Left lung (tissue), 10 donors: ENCODE data around the gene SH3TC1. TPM values are rescaled to one million over a fixed set of nuclear protein-coding genes. Genes with fewer than 3 reads are reported as not detected.

Source experiments
- ATAC-seq: fragments of 200-7000 bp; cut with Tn5 transposase; one replicate; pipeline ENCODE4 v1.9.1; 2020; ENCODE audit warnings: moderate library complexity
- DNase-seq, 4 donors: peaks; one replicate each; pipeline ENCODE4 v3.0.0-alpha.2; 2013 to 2020
- H3K27ac ChIP-seq, 2 donors: fragments of 200-600 bp; sonication (generic) in 1 of 2; one replicate each; pipeline versions ENCODE4 v1.5.0 to v1.8.0; 2020 to 2021
- H3K27me3 ChIP-seq, 2 donors: fragments of 200-600 bp; sonication (generic) in 1 of 2; one replicate each; pipeline versions ENCODE4 v1.5.0 to v1.8.0; 2020 to 2021
- H3K36me3 ChIP-seq, 2 donors: fragments of 200-600 bp; sonication (generic) in 1 of 2; one replicate each; pipeline versions ENCODE4 v1.5.0 to v1.8.0; 2020 to 2021
- H3K4me1 ChIP-seq, 2 donors: fragments of 200-600 bp; one replicate each; pipeline ENCODE4 v1.8.0; 2021
- H3K4me3 ChIP-seq, 2 donors: fragments of 200-600 bp; sonication (generic) in 1 of 2; one replicate each; pipeline versions ENCODE4 v1.5.0 to v1.8.0; 2020 to 2021; ENCODE audit warnings: mild to moderate bottlenecking in 1 of 2
- H3K9me3 ChIP-seq, 2 donors: fragments of 200-600 bp; sonication (generic) in 1 of 2; one replicate each; pipeline versions ENCODE4 v1.5.0 to v1.8.0; 2020 to 2021
- CTCF ChIP-seq, 2 donors: fragments of 200-600 bp; sonication (generic) in 1 of 2; IDR thresholded peaks; one replicate each; pipeline versions ENCODE4 v1.5.0 to v1.8.0; 2021; ENCODE audit warnings: antibody characterized with exemption in 2 of 2
- intact Hi-C, 2 donors: fragments of 100-400 bp; cut with DNase I; formaldehyde crosslinking; loops; one replicate each; pipeline versions ENCODE4 v1.11.2 to v1.14.2; 2022
- polyA plus RNA-seq, 6 donors: library from polyadenylated mRNA; unstranded; fragments of 120-200 nt; gene quantifications; one replicate each; pipeline ENCODE4 v1.2.1, GENCODE V29; 2013; ENCODE audit not compliant: insufficient read length in 6 of 6
- total RNA-seq, 2 donors: library from RNA; stranded (reverse); fragmentation: NEBNext Ultra II Directional; extraction: Animal tissue kit (Norgen Biotek cat#: 25700); gene quantifications; one replicate each; pipeline ENCODE4 v1.2.1, GENCODE V29; 2021
- donor health status: DM: no; HTN: yes; CAD: no.
- donor health status: DM: no; HTN: no; CAD: no.

SH3TC1 gene
- total and polyA plus RNA-seq, 8 donors = 22.0 to 46.1 (median 28.3) TPM

- DNase-seq (peak; percentile 83 to 96 (median 90)), ATAC-seq (peak; percentile 76)
- intact Hi-C loops = no loop called here
- no peaks in the 10 kb centered on the region for H3K27me3 ChIP-seq
- H3K36me3 ChIP-seq = peaks cover 0 to 43% of the 10 kb centered on the region in 2 donors
- no peaks in the 10 kb centered on the region for H3K9me3 ChIP-seq
- H3K4me1 ChIP-seq = peaks cover 8 to 18% of the 10 kb centered on the region in 2 donors
- no peak overlapping the region for H3K4me3 ChIP-seq
- peak; percentile 95 to 98 for TF ChIP-seq CTCF (IDR thresholded peaks at IDR 0.05)
- H3K27ac ChIP-seq = no peak overlapping the region
Observed at GRCh38 chr4:8241895-8242696, 43.0 kb downstream of the SH3TC1 start.

GRCh38 chr4:8242782-8243560 is 43.9 kb downstream of the SH3TC1 start:
- ATAC-seq (no peak), DNase-seq (no peak)
- Histone ChIP-seq H3K36me3 (peaks cover 0 to 35% of the 10 kb centered on the region in 2 donors), H3K27ac (no peak overlapping the region), H3K4me3 (no peak overlapping the region), H3K9me3 (no peaks in the 10 kb centered on the region), H3K27me3 (no peaks in the 10 kb centered on the region), H3K4me1 (peaks cover 16 to 26% of the 10 kb centered on the region in 2 donors)
- TF ChIP-seq CTCF (IDR thresholded peaks at IDR 0.05) = no peak
- intact Hi-C loops = no loop called here

- H3K27ac ChIP-seq = no peak overlapping the region
- peaks cover 16 to 26% of the 10 kb centered on the region in 2 donors for H3K4me1 ChIP-seq
- peaks cover 0 to 23% of the 10 kb centered on the region in 2 donors for H3K36me3 ChIP-seq
- intact Hi-C loops = no loop called here
- no peaks in the 10 kb centered on the region for H3K27me3 ChIP-seq
- H3K9me3 ChIP-seq = no peaks in the 10 kb centered on the region
- H3K4me3 ChIP-seq = no peak overlapping the region
- no peak for TF ChIP-seq CTCF (IDR thresholded peaks at IDR 0.05)
- DNase-seq = peak in 1 of 4 donors; percentile 65
- ATAC-seq = no peak
Observed at GRCh38 chr4:8244001-8244757, 45.1 kb downstream of the SH3TC1 start.

- peaks cover 16 to 26% of the 10 kb centered on the region in 2 donors for H3K4me1 ChIP-seq
- H3K4me3 ChIP-seq = no peak overlapping the region
- H3K27ac ChIP-seq = no peak overlapping the region
Observed at GRCh38 chr4:8244931-8245460, 45.9 kb downstream of the SH3TC1 start.

More at GRCh38 chr4:8244931-8245460, 45.9 kb downstream of the SH3TC1 start:
- intact Hi-C loops = no loop called here
- TF ChIP-seq CTCF (IDR thresholded peaks at IDR 0.05) = no peak
- DNase-seq = peak in 1 of 4 donors; percentile 51
- H3K36me3 ChIP-seq = peaks cover 0 to 17% of the 10 kb centered on the region in 2 donors
- no peaks in the 10 kb centered on the region for H3K9me3 ChIP-seq
- no peaks in the 10 kb centered on the region for H3K27me3 ChIP-seq
- no peak for ATAC-seq
